AG04450 (cell line): ENCODE data around the gene SLC4A9. TPM values are rescaled to one million over a fixed set of nuclear protein-coding genes. Genes with fewer than 3 reads are reported as not detected.
A peak's percentile ranks its signal among the peaks of the same experiment; 100 is the strongest.

Experiments used
- CTCF ChIA-PET: fragments of 300-600, 350-600 bp; formaldehyde crosslinking; extraction: SDS; loops from one replicate; lab custom pipeline; 2022; ENCODE audit warnings: antibody characterized with exemption, inconsistent platforms; lab: Charles Lee
- POLR2A ChIA-PET: fragments of 350-600 bp; formaldehyde crosslinking; extraction: SDS; loops from one replicate; lab custom pipeline; 2021; ENCODE audit warnings: antibody characterized with exemption, inconsistent platforms; lab: Yijun Ruan, JAX
- DNase-seq: peaks from one replicate; pipeline ENCODE4 v3.0.0-alpha.2; 2011; ENCODE audit warnings: low read depth, low spot score
- H3K27ac ChIP-seq: one replicate; pipeline ENCODE4 v1.5.1; 2012; ENCODE audit warnings: low read depth, low read length, control low read depth
- H3K27me3 ChIP-seq: one replicate; pipeline ENCODE4 v1.6.0; 2012; ENCODE audit warnings: low read length; ENCODE audit not compliant: control insufficient read depth, insufficient read depth
- H3K4me3 ChIP-seq: 2 replicates; pipeline ENCODE4 v1.5.1; 2011; ENCODE audit warnings: mild to moderate bottlenecking, low read depth, low read length, control low read depth
- H3K9me3 ChIP-seq: 2 replicates; pipeline ENCODE4 v1.5.1; 2012; ENCODE audit warnings: low read length; ENCODE audit not compliant: control insufficient read depth, insufficient read depth
- polyA plus RNA-seq: library from polyadenylated mRNA; depleted of rRNA; stranded (reverse); fragments of >200 nt; gene quantifications from 2 replicates; pipeline ENCODE4 v1.2.3, GENCODE V29; 2011
- TF ChIP-seq, protein P1 (sequence below): IDR thresholded peaks from 2 replicates; pipeline ENCODE4 v1.5.1; 2011; ENCODE audit warnings: low read depth, low read length, control low read depth, inconsistent platforms

Gene SLC4A9
- polyA plus RNA-seq, 1 experiment: not detected

DNA sequence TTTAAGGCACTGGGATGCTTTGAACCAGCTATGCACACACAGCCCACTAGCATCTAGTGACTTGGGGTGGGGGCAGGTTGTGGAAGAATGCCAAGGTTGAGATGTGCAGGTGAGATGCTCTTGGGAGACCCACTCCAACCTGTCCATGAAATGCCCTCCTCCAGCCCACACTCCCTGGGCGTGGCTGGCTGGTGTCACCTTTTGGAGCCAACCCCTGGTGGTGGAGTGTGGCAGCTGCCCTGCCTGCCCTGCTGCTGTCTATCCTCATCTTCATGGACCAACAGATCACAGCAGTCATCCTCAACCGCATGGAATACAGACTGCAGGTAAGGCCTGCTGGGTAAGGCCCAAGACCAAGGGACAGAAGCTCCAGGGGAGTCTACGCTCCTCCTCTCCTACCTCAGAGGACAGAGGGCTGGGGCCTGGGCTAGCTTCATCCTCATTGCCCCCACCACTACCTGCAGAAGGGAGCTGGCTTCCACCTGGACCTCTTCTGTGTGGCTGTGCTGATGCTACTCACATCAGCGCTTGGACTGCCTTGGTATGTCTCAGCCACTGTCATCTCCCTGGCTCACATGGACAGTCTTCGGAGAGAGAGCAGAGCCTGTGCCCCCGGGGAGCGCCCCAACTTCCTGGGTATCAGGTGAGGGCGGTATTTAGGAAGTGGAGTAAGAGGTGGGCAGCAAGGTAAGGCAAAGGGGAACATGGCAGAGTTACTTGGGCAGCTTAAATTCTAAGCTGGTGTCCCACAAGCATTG is 7.4 kb downstream of the SLC4A9 start:
- Histone ChIP-seq H3K27me3 (peaks cover 15% of the 10 kb centered on the region), H3K4me3 (no peak overlapping the region), H3K27ac (no peak overlapping the region), H3K9me3 (no peaks in the 10 kb centered on the region; the same call in 1 of the 2 replicates)
- ChIA-PET CTCF (interaction anchor here (1.4 to 9.5 kb wide), 3 partner anchors 16 to 268 kb away, joined by 3 to 279 read pairs (median 5); no protein-coding TSS in a partner anchor), POLR2A (interaction anchor here (0.6 kb wide), 1 partner anchor 280 kb away, joined by 4 read pairs; the partner anchor contains the start of genes IK and NDUFA2)
- TF ChIP-seq, protein P1, sequence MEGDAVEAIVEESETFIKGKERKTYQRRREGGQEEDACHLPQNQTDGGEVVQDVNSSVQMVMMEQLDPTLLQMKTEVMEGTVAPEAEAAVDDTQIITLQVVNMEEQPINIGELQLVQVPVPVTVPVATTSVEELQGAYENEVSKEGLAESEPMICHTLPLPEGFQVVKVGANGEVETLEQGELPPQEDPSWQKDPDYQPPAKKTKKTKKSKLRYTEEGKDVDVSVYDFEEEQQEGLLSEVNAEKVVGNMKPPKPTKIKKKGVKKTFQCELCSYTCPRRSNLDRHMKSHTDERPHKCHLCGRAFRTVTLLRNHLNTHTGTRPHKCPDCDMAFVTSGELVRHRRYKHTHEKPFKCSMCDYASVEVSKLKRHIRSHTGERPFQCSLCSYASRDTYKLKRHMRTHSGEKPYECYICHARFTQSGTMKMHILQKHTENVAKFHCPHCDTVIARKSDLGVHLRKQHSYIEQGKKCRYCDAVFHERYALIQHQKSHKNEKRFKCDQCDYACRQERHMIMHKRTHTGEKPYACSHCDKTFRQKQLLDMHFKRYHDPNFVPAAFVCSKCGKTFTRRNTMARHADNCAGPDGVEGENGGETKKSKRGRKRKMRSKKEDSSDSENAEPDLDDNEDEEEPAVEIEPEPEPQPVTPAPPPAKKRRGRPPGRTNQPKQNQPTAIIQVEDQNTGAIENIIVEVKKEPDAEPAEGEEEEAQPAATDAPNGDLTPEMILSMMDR: peak; percentile 5; the same call in 1 of the 2 replicates
- DNase-seq: no peak

DNA sequence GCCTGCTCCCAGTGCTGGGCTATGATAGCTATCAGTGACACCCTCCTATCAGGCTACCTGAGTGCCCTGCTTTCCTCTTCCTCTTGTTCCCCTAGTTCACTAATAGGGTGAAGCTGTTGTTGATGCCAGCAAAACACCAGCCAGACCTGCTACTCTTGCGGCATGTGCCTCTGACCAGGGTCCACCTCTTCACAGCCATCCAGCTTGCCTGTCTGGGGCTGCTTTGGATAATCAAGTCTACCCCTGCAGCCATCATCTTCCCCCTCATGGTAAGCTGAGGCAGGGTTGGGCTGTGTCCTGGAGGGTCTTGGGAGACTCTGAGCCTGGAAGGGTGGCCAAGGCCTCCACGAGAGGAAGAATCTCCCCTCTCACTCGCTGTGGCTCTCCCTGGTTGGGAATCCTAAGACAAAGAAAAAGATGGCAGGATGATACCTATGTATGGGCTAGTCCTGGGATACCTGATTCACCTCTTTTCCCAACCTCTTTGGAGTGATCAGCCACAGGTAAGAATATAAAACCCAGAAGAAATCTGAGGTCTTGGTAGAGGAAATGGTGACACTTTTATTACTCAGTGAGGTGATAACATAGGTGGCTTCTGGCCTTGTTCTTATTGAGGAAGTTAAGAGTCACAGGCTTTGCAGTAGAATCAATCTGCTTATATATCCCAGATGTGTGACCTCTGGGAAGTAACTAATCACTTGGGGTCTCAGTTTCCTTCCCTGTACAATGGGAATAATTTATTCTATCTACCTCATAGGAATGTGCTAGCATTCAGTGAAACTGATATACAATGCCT is 11.6 kb downstream of the SLC4A9 start:
- no peak overlapping the region for H3K27ac ChIP-seq
- no peak for DNase-seq
- TF ChIP-seq, protein P1: no peak
- no peaks in the 10 kb centered on the region for H3K9me3 ChIP-seq
- CTCF ChIA-PET: interaction anchor here (0.6 to 2.8 kb wide), 22 partner anchors 8 to 670 kb away, joined by 3 to 30 read pairs (median 6); partner anchors contain the start of genes HARS1, HBEGF, SLC4A9 and WDR55
- H3K27me3 ChIP-seq: peaks cover 8% of the 10 kb centered on the region
- no peak overlapping the region for H3K4me3 ChIP-seq
- POLR2A ChIA-PET: interaction anchor here (0.6 kb wide), 1 partner anchor 44 kb away, joined by 3 read pairs; no protein-coding TSS in a partner anchor

DNA sequence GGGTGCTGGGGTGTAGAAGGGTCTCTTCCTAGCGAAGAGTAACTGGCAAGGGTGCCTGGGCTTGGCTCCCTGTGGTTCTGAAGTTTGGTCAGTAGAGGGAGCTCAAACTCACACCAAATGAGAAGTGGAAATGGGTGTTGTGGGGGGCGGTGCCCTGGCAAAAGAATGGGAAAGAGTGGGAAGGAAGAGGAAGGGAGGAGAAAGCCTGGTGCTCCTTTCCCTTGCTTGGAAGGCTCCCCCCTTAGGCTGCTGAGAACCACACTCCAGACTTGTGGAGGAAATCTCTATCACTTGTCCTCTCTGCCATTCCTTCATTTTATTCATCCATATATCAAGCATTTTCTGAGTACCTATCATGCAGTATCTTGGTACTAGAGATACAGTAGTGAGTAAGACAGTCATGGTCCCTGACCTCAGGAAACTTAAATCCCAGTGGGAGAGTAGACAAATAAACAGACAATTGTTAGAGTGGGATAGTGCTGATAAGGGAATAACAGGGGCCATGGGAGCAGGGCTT is 13.0 kb downstream of the SLC4A9 start:
- peaks cover 6% of the 10 kb centered on the region for H3K27me3 ChIP-seq
- DNase-seq: peak; percentile 44
- H3K9me3 ChIP-seq: no peaks in the 10 kb centered on the region
- H3K4me3 ChIP-seq: no peak overlapping the region
- no peak overlapping the region for H3K27ac ChIP-seq
- ChIA-PET POLR2A (no interaction called here), CTCF (interaction anchor here (0.6 to 2.8 kb wide), 53 partner anchors 9 to 669 kb away, joined by 3 to 30 read pairs (median 5); partner anchors contain the start of genes ANKHD1, CD14, EIF4EBP3 and HARS1)
- TF ChIP-seq, protein P1: peak; percentile 91

DNA sequence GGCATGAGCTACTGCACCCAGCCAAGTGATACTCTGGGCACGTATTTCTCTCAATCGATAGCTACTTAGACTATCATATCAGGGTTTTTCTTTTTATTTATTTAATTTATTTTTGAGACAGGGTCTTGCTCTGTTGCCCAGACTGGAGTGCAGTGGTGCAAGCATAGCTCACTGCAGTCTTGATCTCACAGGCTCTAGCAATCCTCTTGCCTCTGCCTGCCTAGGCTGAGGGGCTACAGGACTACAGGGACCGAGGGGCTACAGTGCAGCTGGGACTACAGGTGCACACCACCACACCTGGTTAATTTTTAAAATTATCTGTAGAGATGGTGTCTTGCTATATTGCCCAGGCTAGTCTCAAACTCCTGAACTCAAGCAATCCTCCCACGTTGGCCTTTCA is 21.4 kb downstream of the SLC4A9 start:
- POLR2A ChIA-PET: no interaction called here
- no peak for DNase-seq
- CTCF ChIA-PET: interaction anchor here (1.8 kb wide), 1 partner anchor 9 kb away, joined by 11 read pairs; no protein-coding TSS in a partner anchor
- TF ChIP-seq, protein P1: no peak
- Histone ChIP-seq H3K9me3 (no peaks in the 10 kb centered on the region), H3K27ac (no peak overlapping the region), H3K27me3 (peaks cover 3% of the 10 kb centered on the region), H3K4me3 (no peak overlapping the region)
